ENCODE data around the gene AFAP1. TPM values are rescaled to one million over a fixed set of nuclear protein-coding genes. Genes with fewer than 3 reads are reported as not detected.
A peak's percentile ranks its signal among the peaks of the same experiment; 100 is the strongest.

AFAP1 gene
- total RNA-seq, 1 donor from 2014 or later: 6.8 TPM

DNA sequence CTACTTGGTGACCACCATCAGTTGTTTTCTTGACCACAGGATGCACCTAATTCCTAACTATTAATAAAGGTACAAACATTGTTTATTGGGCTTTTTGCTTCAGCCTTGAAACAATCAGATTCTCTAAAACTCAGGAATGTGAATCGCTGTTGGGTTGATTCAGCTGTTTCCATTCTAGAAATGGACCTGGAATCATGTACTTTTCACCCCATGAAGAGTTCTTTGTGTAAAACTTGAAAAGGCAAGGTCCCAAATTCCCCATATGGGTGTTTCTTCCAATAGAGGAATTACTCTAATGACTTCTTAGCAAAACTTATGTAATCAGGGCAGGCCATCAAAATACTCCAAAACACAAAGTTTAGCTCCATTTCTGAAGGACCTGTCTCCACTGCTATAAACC lies 7.4 kb downstream of the AFAP1 start:
- TF ChIP-seq, protein P1, sequence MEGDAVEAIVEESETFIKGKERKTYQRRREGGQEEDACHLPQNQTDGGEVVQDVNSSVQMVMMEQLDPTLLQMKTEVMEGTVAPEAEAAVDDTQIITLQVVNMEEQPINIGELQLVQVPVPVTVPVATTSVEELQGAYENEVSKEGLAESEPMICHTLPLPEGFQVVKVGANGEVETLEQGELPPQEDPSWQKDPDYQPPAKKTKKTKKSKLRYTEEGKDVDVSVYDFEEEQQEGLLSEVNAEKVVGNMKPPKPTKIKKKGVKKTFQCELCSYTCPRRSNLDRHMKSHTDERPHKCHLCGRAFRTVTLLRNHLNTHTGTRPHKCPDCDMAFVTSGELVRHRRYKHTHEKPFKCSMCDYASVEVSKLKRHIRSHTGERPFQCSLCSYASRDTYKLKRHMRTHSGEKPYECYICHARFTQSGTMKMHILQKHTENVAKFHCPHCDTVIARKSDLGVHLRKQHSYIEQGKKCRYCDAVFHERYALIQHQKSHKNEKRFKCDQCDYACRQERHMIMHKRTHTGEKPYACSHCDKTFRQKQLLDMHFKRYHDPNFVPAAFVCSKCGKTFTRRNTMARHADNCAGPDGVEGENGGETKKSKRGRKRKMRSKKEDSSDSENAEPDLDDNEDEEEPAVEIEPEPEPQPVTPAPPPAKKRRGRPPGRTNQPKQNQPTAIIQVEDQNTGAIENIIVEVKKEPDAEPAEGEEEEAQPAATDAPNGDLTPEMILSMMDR (IDR thresholded peaks at IDR 0.05; ENCODE audit: insufficient read depth, low read length, severe bottlenecking): no peak
- FAIRE-seq: no peak
- Histone ChIP-seq H3K27me3 (ENCODE audit: control insufficient read depth, insufficient read depth, low read length) (no peaks in the 10 kb centered on the region), H3K4me3 (ENCODE audit: low read depth, low read length) (no peak overlapping the region), H3K36me3 (ENCODE audit: control insufficient read depth, insufficient read depth, low read length) (no peaks in the 10 kb centered on the region)
- no peak for DNase-seq (ENCODE audit: low read depth)

DNA sequence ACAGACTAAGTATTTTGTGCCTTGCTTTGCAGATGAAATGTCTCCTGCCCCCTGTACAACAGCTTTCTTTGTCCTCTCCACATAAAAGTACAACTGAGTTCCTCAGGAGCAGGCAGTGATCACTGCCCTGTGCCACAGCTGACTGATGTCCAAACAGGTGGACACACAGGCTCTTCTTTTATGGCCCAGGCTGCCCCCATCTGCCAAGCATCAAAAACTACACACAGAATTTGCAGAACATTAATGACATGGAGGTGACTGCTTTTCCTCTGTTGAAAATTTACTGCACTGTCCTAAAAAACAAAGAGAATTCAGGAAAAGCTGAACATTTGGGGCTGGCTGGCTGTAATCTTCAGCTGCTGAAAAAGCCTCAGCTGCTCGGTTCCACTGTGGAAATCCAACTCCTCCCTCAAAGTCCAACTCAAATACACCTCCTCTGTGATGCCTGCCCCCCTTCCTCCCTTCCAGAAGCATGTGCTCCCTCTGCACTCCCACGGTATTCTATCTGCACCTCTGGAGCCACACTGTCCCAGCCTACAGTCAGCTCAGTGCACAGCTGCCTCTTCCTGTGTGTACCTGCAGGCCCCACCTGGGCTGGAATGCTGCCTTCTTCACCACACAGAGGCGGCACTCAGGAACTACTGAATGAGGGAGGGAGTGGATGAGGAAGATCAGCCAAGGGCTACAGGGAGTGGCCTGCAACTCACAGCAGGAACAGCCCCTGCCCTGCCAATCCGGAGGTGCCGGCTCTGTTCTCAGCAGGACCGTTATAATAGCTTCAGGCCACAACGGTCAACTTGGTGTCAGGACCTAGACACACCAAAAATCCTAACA lies 10.3 kb downstream of the AFAP1 start:
- peak; percentile 88 for DNase-seq (ENCODE audit: low read depth)

DNA sequence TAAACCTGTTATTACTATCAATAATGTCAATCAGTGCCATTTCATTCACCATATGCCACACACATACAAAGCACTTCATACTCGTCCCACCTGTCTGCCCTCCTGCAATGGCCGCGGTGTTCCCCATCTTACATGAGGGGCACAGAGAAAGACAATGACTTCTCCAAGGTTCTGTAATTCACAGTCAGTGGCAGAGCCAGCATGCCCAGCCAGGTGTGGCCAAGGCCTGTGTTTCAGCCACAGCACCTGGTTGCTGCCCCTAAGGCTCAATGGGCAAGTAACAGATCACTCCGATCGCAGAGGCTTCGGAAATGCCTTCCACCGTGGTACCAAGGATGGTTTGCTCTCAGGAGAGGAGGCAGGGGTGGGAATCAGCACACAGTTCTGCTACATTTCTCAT lies 10.9 kb downstream of the AFAP1 start:
- Histone ChIP-seq H3K27me3 (ENCODE audit: control insufficient read depth, insufficient read depth, low read length) (no peaks in the 10 kb centered on the region), H3K36me3 (ENCODE audit: control insufficient read depth, insufficient read depth, low read length) (no peaks in the 10 kb centered on the region), H3K4me3 (ENCODE audit: low read depth, low read length) (no peak overlapping the region)
- DNase-seq (ENCODE audit: low read depth): no peak
- no peak for FAIRE-seq
- TF ChIP-seq, protein P1 (IDR thresholded peaks at IDR 0.05; ENCODE audit: insufficient read depth, low read length, severe bottlenecking): no peak

More for the DNA sequence above, 10.3 kb downstream of the AFAP1 start:
- Histone ChIP-seq H3K36me3 (ENCODE audit: control insufficient read depth, insufficient read depth, low read length) (no peaks in the 10 kb centered on the region), H3K27me3 (ENCODE audit: control insufficient read depth, insufficient read depth, low read length) (no peaks in the 10 kb centered on the region), H3K4me3 (ENCODE audit: low read depth, low read length) (no peak overlapping the region)
- TF ChIP-seq, protein P1 (IDR thresholded peaks at IDR 0.05; ENCODE audit: insufficient read depth, low read length, severe bottlenecking): peak; percentile 25
- FAIRE-seq: no peak

DNA sequence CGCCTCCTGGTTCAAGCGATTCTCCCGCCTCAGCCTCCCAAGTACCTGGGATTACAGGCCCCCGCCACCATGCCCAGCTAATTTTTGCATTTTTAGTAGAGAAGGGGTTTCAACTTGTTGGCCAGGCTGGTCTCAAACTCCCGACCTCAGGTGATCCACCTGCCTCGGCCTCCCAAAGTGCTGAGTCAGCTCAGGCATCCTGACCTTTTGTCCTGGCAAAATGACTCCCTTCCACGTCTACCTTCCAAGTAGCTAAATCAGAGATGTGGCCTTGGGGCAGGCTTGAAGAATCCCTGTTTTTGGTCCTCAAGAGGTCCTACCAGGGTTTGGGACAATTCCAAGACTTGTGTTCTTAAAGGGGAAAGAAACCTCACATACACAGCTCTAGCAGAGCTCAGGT lies 12.8 kb downstream of the AFAP1 start:
- TF ChIP-seq, protein P1 (IDR thresholded peaks at IDR 0.05; ENCODE audit: insufficient read depth, low read length, severe bottlenecking): no peak
- Histone ChIP-seq H3K36me3 (ENCODE audit: control insufficient read depth, insufficient read depth, low read length) (no peaks in the 10 kb centered on the region), H3K4me3 (ENCODE audit: low read depth, low read length) (no peak overlapping the region), H3K27me3 (ENCODE audit: control insufficient read depth, insufficient read depth, low read length) (no peaks in the 10 kb centered on the region)
- DNase-seq (ENCODE audit: low read depth): no peak
- FAIRE-seq: no peak

DNA sequence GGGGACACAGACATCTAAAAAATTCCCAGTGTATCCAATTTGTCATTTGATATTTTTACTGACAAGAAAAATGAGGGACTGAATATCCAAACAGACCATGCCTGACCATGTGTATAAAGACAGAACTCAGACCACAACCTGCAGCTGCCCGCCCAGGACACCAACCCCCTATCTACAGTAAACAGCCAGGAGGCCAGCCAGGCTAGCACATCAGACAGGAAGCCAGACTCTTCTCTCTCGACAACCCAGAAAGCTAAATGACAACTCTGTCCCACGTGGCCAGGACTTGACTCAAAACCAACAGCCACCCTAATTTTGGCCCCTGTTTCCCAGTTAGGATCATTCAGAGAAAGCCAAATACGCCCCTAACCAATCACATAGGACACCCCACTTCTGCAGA lies 15.1 kb downstream of the AFAP1 start:
- Histone ChIP-seq H3K36me3 (ENCODE audit: control insufficient read depth, insufficient read depth, low read length) (no peaks in the 10 kb centered on the region), H3K4me3 (ENCODE audit: low read depth, low read length) (no peak overlapping the region), H3K27me3 (ENCODE audit: control insufficient read depth, insufficient read depth, low read length) (no peaks in the 10 kb centered on the region)
- TF ChIP-seq, protein P1 (IDR thresholded peaks at IDR 0.05; ENCODE audit: insufficient read depth, low read length, severe bottlenecking): no peak
- no peak for DNase-seq (ENCODE audit: low read depth)
- FAIRE-seq: no peak

DNA sequence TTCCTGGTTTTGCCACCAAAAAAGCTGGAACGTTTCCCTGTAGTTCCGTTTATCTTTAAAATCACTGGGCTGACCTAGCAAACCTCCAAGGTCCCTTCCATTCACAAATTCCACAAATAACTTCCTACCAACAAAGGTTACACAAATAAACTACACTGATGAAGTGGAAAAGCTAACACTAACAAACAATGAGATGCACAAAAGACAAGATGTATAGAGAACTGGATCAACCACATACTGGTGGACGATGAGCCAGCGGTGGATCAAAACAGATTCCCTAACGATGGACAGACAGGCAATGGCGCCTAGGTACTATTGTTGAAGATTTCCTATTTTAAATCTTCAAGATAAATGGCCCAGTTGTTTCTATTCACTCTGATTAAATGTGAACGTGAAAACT lies 15.5 kb downstream of the AFAP1 start:
- H3K36me3 ChIP-seq (ENCODE audit: control insufficient read depth, insufficient read depth, low read length): no peaks in the 10 kb centered on the region
- no peak overlapping the region for H3K4me3 ChIP-seq (ENCODE audit: low read depth, low read length)
- TF ChIP-seq, protein P1 (IDR thresholded peaks at IDR 0.05; ENCODE audit: insufficient read depth, low read length, severe bottlenecking): no peak
- no peak for DNase-seq (ENCODE audit: low read depth)
- H3K27me3 ChIP-seq (ENCODE audit: control insufficient read depth, insufficient read depth, low read length): no peaks in the 10 kb centered on the region
- FAIRE-seq: no peak

Measured in bronchial epithelial cell (primary cell).